Transverse colon (tissue), 4 donors: ENCODE results near the gene RBM20.

ENCODE experiments used
- EP300 ChIP-seq: sonication (generic); formaldehyde crosslinking; IDR thresholded peaks from one replicate; pipeline ENCODE4 v1.6.1; 2017; ENCODE audit warnings: antibody characterized with exemption, low read depth
- POLR2A ChIP-seq: fragments of 450-650 bp; IDR thresholded peaks from one replicate; pipeline ENCODE4 v1.6.1; 2016; ENCODE audit warnings: antibody characterized with exemption, mild to moderate bottlenecking, moderate library complexity
- POLR2AphosphoS5 ChIP-seq, 3 donors: sonication (generic); formaldehyde crosslinking; IDR thresholded peaks; one replicate each; pipeline ENCODE4 v1.6.1; 2016; ENCODE audit warnings: antibody characterized with exemption in 3 of 3
- TF ChIP-seq, protein P1 (sequence below), 5 experiments: fragments of 200-600 bp in 3 of 5; fragments of 450-650 bp in 2 of 5; sonication (generic) in 3 of 5; IDR thresholded peaks; 1 replicate in 2 of 5; 2 replicates in 3 of 5; pipeline ENCODE4 v1.5.1; 2016 to 2017; ENCODE audit warnings: antibody characterized with exemption in 5 of 5, inconsistent platforms in 3 of 5, mild to moderate bottlenecking in 2 of 5, moderate library complexity in 1 of 5

DNA sequence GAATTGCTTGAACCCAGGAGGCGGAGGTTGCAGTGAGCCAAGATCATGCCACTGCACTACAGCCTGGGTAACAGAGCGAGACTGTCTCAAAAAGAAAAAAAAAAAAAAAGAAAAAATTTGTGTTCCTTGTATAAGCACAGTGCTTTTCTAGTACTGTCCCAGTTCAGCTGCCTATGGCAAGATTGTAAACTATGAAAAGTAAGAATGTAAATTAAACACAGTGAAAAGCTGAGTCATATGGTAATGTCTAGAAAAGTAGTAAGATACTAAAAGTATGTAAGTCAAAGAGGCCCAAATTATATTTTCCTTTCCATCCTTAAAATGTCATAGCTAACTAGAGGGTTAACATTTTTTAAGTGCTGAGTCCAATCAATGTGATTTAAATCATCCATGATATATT lies 42.8 kb downstream of the RBM20 start:
- TF ChIP-seq, protein P1, sequence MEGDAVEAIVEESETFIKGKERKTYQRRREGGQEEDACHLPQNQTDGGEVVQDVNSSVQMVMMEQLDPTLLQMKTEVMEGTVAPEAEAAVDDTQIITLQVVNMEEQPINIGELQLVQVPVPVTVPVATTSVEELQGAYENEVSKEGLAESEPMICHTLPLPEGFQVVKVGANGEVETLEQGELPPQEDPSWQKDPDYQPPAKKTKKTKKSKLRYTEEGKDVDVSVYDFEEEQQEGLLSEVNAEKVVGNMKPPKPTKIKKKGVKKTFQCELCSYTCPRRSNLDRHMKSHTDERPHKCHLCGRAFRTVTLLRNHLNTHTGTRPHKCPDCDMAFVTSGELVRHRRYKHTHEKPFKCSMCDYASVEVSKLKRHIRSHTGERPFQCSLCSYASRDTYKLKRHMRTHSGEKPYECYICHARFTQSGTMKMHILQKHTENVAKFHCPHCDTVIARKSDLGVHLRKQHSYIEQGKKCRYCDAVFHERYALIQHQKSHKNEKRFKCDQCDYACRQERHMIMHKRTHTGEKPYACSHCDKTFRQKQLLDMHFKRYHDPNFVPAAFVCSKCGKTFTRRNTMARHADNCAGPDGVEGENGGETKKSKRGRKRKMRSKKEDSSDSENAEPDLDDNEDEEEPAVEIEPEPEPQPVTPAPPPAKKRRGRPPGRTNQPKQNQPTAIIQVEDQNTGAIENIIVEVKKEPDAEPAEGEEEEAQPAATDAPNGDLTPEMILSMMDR (IDR thresholded peaks at IDR 0.05): no peak
- no peak for TF ChIP-seq POLR2A
- no peak for TF ChIP-seq POLR2AphosphoS5 (IDR thresholded peaks at IDR 0.05)
- TF ChIP-seq EP300: no peak
